Mucosa of stomach (tissue), 1 donor: ENCODE measurements around the gene KCNQ1.

Experiments
- H3K27me3 ChIP-seq: one replicate; pipeline ENCODE4 v1.7.0; 2013; ENCODE audit warnings: mild to moderate bottlenecking, low read length; ENCODE audit not compliant: control insufficient read depth, insufficient read depth
- H3K36me3 ChIP-seq: one replicate; pipeline ENCODE4 v1.7.0; 2013; ENCODE audit warnings: low read length; ENCODE audit not compliant: control insufficient read depth, insufficient read depth
- H3K4me1 ChIP-seq: one replicate; pipeline ENCODE4 v1.7.0; 2013; ENCODE audit warnings: mild to moderate bottlenecking, low read length; ENCODE audit not compliant: control insufficient read depth, insufficient read depth
- H3K4me3 ChIP-seq: one replicate; pipeline ENCODE4 v1.7.0; 2013; ENCODE audit warnings: low read length
- H3K9ac ChIP-seq: one replicate; pipeline ENCODE4 v1.7.0; 2013; ENCODE audit warnings: mild to moderate bottlenecking, low read length, moderate library complexity
- H3K9me3 ChIP-seq: one replicate; pipeline ENCODE4 v1.7.0; 2013; ENCODE audit warnings: mild to moderate bottlenecking, low read length, moderate library complexity; ENCODE audit not compliant: control insufficient read depth
- donor health status: Pancreatic carcinoma.

The KCNQ1 gene

GRCh38 chr11:2693271-2694261, 248.8 kb downstream of the KCNQ1 start:
- H3K9ac ChIP-seq: no peak overlapping the region
- H3K36me3 ChIP-seq: peaks cover 3% of the 10 kb centered on the region
- H3K27me3 ChIP-seq: no peaks in the 10 kb centered on the region
- no peaks in the 10 kb centered on the region for H3K9me3 ChIP-seq
- H3K4me3 ChIP-seq: no peak overlapping the region
- H3K4me1 ChIP-seq: peaks cover 41% of the 10 kb centered on the region

GRCh38 chr11:2694495-2694894, 249.7 kb downstream of the KCNQ1 start:
- Histone ChIP-seq H3K9ac (no peak overlapping the region), H3K4me3 (no peak overlapping the region), H3K9me3 (no peaks in the 10 kb centered on the region), H3K27me3 (no peaks in the 10 kb centered on the region), H3K36me3 (peaks cover 3% of the 10 kb centered on the region), H3K4me1 (peaks cover 41% of the 10 kb centered on the region)

GRCh38 chr11:2694995-2695939, 250.5 kb downstream of the KCNQ1 start:
- no peaks in the 10 kb centered on the region for H3K27me3 ChIP-seq
- peaks cover 3% of the 10 kb centered on the region for H3K36me3 ChIP-seq
- no peak overlapping the region for H3K9ac ChIP-seq
- H3K9me3 ChIP-seq: no peaks in the 10 kb centered on the region
- H3K4me3 ChIP-seq: no peak overlapping the region
- peaks cover 36% of the 10 kb centered on the region for H3K4me1 ChIP-seq

- Histone ChIP-seq H3K4me3 (no peak overlapping the region), H3K36me3 (peaks cover 3% of the 10 kb centered on the region), H3K27me3 (no peaks in the 10 kb centered on the region), H3K4me1 (peaks cover 24% of the 10 kb centered on the region), H3K9me3 (no peaks in the 10 kb centered on the region), H3K9ac (no peak overlapping the region)
Measured at GRCh38 chr11:2696455-2696854, 251.6 kb downstream of the KCNQ1 start.

DNA sequence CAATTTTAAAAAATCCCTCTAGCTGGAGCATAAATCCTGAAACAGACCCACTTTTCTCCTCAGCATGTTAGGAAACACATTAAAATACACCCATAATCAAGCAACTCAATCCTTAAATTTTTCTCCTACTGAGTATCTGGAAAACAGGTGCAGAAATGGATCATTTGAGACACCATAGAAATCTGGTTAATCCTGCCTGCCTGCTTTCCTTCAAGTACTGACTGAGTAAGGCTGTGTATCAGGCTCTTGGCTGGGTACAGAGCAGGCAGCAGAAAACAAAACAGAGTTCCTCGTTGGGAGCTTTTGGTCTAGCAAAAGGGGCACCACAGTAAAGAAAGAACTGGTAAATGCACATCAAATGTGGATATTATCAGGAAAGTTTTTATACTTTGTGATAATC, 253.1 kb downstream of the KCNQ1 start:
- Histone ChIP-seq H3K9me3 (no peaks in the 10 kb centered on the region), H3K27me3 (no peaks in the 10 kb centered on the region), H3K36me3 (peaks cover 3% of the 10 kb centered on the region), H3K4me3 (peak overlapping the region; percentile 34), H3K4me1 (peaks cover 12% of the 10 kb centered on the region), H3K9ac (peak overlapping the region; percentile 68)

- H3K4me1 ChIP-seq: peaks cover 12% of the 10 kb centered on the region
Measured at GRCh38 chr11:2698386-2699184, 253.8 kb downstream of the KCNQ1 start.

GRCh38 chr11:2699185-2699530, 254.3 kb downstream of the KCNQ1 start:
- Histone ChIP-seq H3K9ac (peak overlapping the region; percentile 68), H3K9me3 (no peaks in the 10 kb centered on the region), H3K27me3 (no peaks in the 10 kb centered on the region), H3K4me3 (peak overlapping the region; percentile 34), H3K36me3 (peaks cover 3% of the 10 kb centered on the region), H3K4me1 (peaks cover 16% of the 10 kb centered on the region)

More at GRCh38 chr11:2698386-2699184, 253.8 kb downstream of the KCNQ1 start:
- Histone ChIP-seq H3K9ac (peak overlapping the region; percentile 68), H3K27me3 (no peaks in the 10 kb centered on the region), H3K36me3 (peaks cover 3% of the 10 kb centered on the region), H3K4me3 (peak overlapping the region; percentile 34), H3K9me3 (no peaks in the 10 kb centered on the region)

GRCh38 chr11:2699531-2700414, 255.0 kb downstream of the KCNQ1 start, which contains the start of gene KCNQ1OT1:
Gene KCNQ1OT1, minus strand, starts transcription at chr11:2699994.
- Histone ChIP-seq H3K4me3 (peak within 1 kb of the TSS; percentile 34), H3K36me3 (peaks cover 3% of the 10 kb centered on the region), H3K4me1 (peaks cover 13% of the 10 kb centered on the region), H3K9me3 (no peaks in the 10 kb centered on the region), H3K9ac (peak within 1 kb of the TSS; percentile 82), H3K27me3 (no peaks in the 10 kb centered on the region)

DNA sequence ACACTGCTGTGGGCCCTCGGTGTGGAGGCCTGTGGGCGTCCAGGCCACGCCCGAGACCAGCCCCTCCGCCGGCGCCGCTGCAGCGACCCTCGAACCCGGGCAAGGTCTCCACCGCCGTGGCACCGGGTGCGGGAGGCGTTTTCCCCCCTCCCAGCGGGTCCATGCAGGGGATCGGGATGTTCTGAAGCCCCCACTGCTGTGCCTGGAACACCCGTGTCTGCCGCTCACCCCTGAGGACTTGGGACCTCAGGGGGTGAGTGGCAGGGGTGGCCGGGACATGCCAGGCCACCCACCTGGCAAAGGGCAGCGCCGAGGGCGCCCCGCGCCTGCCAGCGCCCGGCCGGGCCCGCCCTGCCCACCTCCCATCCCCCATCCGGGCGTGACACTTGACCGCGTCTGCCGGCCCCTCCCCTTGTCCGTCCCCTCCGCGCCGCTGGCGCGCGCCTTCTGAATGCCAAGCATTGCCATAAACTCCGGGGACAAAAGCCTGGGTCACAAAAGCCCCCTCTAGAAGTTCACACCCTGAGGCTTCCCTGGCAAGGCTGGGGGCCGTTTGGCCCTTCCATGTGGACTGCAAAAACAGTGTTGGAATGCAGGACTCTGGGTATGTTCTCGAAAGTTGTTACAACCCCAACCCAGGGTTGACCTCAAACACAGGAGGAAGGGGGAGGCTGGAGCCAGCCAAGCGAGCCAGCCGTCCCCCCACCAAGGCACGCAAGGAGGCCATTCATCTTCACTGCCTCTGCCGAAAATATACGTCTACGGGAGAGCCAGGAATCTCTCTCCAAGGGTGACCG, 255.8 kb downstream of the KCNQ1 start:
- Histone ChIP-seq H3K27me3 (no peaks in the 10 kb centered on the region), H3K4me1 (peaks cover 6% of the 10 kb centered on the region), H3K9me3 (no peaks in the 10 kb centered on the region), H3K9ac (peak overlapping the region; percentile 82), H3K36me3 (no peaks in the 10 kb centered on the region), H3K4me3 (no peak overlapping the region)

GRCh38 chr11:2701230-2701629, 256.4 kb downstream of the KCNQ1 start:
- H3K9me3 ChIP-seq: no peaks in the 10 kb centered on the region
- no peak overlapping the region for H3K9ac ChIP-seq
- H3K4me1 ChIP-seq: peaks cover 3% of the 10 kb centered on the region
- H3K36me3 ChIP-seq: no peaks in the 10 kb centered on the region
- no peaks in the 10 kb centered on the region for H3K27me3 ChIP-seq
- H3K4me3 ChIP-seq: no peak overlapping the region
